BE2C (cell line): ENCODE data around the gene GIGYF2.

ENCODE experiments used
- DNase-seq: peaks from one replicate; pipeline ENCODE4 v3.0.0-alpha.2; 2020
- H3K27me3 ChIP-seq: fragments of 250-450 bp; sonication (Bioruptor Pico); 2 replicates; pipeline ENCODE4 v1.5.1; 2020; ENCODE audit warnings: mild to moderate bottlenecking
- H3K36me3 ChIP-seq: fragments of 250-450 bp; sonication (Bioruptor Pico); 2 replicates; pipeline ENCODE4 v1.5.1; 2020; ENCODE audit warnings: mild to moderate bottlenecking
- H3K4me1 ChIP-seq: fragments of 250-450 bp; sonication (Bioruptor Pico); 2 replicates; pipeline ENCODE4 v1.5.1; 2020
- H3K4me3 ChIP-seq: 2 replicates; pipeline ENCODE4 v1.5.1; 2011; ENCODE audit warnings: low read depth, low read length
- H3K9me3 ChIP-seq: fragments of 250-450 bp; sonication (Bioruptor Pico); 2 replicates; pipeline ENCODE4 v1.5.1; 2020
- TF ChIP-seq, protein P1 (sequence below): IDR thresholded peaks from 2 replicates; pipeline ENCODE4 v1.5.1; 2012; ENCODE audit warnings: mild to moderate bottlenecking, low read depth, low read length

The GIGYF2 gene

DNA sequence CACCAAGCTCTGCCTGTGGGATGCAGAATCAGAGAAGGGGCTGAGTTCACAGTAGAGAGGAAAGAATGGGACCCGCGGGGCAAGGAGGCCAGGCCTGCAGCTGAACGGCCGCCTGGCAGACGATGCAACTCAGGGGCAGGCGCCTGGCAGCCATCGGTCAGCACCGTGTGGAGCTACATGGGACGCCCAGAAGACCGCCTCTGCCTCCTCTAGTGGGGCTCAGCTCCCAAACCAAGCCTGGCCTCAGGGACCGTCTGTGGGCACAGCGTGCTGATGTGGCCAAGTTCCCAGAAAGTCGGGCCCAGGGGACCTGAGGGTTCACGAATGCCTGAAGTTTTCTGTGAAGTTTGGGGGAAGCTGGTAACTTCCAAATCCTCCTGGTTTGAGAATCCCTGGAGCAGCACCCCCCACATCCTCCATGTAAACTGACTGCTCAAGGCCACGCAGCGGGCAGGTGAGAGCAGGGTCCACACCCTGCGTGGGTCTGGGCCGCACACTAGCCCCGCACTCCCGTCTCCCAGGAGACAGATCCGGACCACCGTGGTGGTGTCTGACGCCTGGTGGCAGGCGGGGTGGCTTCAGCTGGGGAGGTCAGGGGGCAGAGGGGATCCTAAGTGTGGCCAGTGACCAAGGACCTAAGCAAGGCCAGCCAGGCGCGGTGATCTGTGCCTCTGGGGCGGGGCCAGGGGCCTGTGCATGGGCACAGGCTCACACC is 187.6 kb downstream of the GIGYF2 start:
- Histone ChIP-seq H3K4me1 (no peaks in the 10 kb centered on the region), H3K36me3 (no peaks in the 10 kb centered on the region), H3K4me3 (no peak overlapping the region), H3K27me3 (no peaks in the 10 kb centered on the region), H3K9me3 (no peaks in the 10 kb centered on the region)
- TF ChIP-seq, protein P1, sequence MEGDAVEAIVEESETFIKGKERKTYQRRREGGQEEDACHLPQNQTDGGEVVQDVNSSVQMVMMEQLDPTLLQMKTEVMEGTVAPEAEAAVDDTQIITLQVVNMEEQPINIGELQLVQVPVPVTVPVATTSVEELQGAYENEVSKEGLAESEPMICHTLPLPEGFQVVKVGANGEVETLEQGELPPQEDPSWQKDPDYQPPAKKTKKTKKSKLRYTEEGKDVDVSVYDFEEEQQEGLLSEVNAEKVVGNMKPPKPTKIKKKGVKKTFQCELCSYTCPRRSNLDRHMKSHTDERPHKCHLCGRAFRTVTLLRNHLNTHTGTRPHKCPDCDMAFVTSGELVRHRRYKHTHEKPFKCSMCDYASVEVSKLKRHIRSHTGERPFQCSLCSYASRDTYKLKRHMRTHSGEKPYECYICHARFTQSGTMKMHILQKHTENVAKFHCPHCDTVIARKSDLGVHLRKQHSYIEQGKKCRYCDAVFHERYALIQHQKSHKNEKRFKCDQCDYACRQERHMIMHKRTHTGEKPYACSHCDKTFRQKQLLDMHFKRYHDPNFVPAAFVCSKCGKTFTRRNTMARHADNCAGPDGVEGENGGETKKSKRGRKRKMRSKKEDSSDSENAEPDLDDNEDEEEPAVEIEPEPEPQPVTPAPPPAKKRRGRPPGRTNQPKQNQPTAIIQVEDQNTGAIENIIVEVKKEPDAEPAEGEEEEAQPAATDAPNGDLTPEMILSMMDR: no peak
- DNase-seq: no peak

DNA sequence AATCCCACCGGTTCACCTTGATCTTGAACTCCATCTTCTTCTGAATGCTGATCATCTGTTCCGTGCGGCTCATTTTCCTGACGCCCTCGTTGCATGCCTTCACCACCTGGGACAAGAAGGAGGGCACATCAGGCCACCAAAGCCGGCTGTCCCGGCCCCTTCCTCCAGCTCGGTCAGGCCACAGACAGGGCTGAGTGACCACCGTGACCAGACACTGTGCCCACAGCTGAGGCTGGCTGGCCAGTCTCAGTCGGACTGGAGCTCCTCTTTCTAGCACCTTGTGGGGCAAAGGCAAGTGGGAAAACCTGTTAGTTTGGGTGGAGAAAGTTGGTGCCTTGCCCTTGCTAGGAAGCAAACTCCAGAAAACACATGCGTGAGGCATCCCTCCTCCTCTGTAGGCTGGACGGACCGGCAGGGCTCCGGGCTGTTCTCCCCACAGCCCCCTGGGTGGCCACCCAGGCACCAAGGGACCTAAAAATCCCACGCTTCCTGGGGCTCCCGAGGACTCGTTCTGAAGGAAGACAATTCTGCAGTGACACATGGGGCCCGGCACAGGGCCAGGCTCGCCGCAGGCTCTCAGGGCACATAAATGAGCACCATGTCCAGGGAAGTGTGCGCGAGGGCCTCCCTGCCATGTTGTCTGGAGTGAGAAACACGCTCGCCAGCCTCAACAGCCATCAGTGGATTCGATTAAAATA is 188.3 kb downstream of the GIGYF2 start:
- no peaks in the 10 kb centered on the region for H3K27me3 ChIP-seq
- H3K4me3 ChIP-seq: no peak overlapping the region
- no peak for DNase-seq
- H3K4me1 ChIP-seq: no peaks in the 10 kb centered on the region
- no peaks in the 10 kb centered on the region for H3K36me3 ChIP-seq
- TF ChIP-seq, protein P1: no peak
- no peaks in the 10 kb centered on the region for H3K9me3 ChIP-seq

DNA sequence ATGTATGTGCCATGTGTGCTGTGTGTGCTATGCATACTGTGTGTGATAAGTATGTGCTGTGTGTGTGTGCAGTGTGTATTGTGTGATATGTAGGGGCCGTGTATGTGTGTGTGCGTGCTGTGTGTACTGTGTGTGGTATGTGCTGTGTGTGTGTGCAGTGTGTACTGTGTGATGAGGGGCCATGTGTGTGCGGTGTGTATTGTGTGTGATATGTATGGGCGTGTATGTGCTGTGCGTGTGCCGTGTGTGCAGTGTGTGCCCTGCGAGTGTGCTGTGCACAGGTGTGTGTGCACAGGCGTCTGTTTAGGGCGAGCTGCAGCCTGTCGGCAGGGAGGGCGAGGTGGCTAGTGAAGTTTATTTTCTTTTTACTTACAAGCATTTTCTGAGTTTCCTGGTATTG is 189.0 kb downstream of the GIGYF2 start:
- no peaks in the 10 kb centered on the region for H3K36me3 ChIP-seq
- TF ChIP-seq, protein P1: no peak
- DNase-seq: no peak
- H3K4me1 ChIP-seq: no peaks in the 10 kb centered on the region
- H3K9me3 ChIP-seq: no peaks in the 10 kb centered on the region
- no peaks in the 10 kb centered on the region for H3K27me3 ChIP-seq
- H3K4me3 ChIP-seq: no peak overlapping the region

DNA sequence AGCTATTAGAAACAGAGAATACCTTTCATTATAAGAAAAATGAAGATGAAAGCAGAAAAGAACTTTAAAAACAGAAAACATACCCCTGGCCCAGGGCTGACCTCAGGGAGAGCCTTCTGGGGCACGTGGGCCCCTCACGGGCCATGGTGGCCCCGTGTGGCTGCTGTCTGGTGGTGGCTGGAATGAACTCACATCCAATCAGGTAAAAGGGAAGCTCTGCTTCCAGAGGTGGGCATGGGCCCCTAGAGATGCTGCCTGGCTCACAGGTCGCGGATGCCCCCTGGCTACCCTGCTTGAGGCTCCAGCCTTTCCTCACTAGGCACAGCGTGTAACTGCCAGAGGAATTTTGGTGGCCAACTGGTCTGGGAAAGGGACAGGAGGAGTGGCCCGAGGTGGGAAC is 189.5 kb downstream of the GIGYF2 start:
- no peaks in the 10 kb centered on the region for H3K4me1 ChIP-seq
- TF ChIP-seq, protein P1: no peak
- H3K36me3 ChIP-seq: no peaks in the 10 kb centered on the region
- H3K27me3 ChIP-seq: no peaks in the 10 kb centered on the region
- no peak overlapping the region for H3K4me3 ChIP-seq
- no peak for DNase-seq
- no peaks in the 10 kb centered on the region for H3K9me3 ChIP-seq

DNA sequence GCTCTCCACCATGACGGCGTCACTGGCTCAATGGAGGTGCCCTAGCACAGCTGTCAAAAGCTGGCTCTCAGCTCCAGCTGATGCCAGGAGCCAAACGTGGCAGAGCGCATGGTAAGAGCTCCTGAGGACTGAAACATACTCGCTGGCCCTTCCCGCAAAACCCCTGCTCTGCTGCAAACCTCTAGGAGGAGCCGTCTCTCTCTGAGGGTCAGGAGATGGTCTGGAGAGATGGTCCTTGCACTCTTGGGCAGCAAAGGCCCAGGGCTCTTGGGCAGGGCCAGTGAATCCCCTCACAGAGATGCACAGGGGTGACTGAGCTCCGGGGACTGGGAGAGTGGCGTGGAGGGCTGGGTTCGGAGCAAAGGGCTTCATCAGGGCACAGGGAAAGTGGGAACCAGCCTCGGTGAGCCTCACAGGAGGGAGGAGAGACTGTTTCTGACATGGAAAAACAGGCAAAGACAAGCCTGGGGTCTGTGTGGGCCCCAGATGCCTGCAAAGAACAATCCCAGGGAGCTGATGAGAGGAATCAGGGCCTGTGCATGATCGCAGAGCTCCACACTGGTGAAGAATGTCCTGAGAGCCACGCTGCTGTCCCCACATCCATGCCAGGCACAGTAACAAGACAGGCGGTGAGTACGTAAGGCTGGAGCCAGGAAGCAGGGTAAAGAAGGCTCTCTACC is 190.2 kb downstream of the GIGYF2 start:
- Histone ChIP-seq H3K9me3 (no peaks in the 10 kb centered on the region), H3K4me1 (no peaks in the 10 kb centered on the region), H3K36me3 (no peaks in the 10 kb centered on the region), H3K4me3 (no peak overlapping the region), H3K27me3 (no peaks in the 10 kb centered on the region)
- no peak for DNase-seq
- TF ChIP-seq, protein P1: no peak
